Stimulated activated CD8-positive, alpha-beta memory T cell treated with anti-CD3 and anti-CD28 coated beads, Interleukin-12 subunit alpha, Interleukin-12 subunit beta, amount 100 ng/mL, for 1 hour (primary cell): ENCODE measurements around the gene DIS3L2.

Source experiments
- DNase-seq: peaks from one replicate; pipeline ENCODE4 v3.0.0-alpha.2; 2020; ENCODE audit warnings: low read depth

DIS3L2 gene

DNA sequence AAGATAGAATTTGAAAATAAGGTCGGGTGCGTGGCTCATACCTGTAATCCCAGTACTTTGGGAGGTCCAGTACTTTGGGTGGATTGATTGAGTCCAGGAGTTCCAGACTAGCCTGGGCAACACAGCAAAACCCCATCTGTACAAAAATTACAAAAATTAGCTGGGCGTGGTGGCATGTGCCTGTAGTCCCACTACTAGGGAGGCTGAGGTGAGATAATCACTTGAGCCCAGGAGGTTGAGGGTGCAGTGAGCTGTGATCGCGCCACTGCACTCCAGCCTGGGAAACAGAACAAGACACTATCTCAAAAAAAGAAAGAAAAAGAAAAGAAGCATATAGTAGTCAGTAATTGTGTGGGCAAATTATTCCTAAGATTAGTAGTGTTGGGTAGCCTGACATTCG lies 222.8 kb downstream of the DIS3L2 start:
- no peak for DNase-seq

DNA sequence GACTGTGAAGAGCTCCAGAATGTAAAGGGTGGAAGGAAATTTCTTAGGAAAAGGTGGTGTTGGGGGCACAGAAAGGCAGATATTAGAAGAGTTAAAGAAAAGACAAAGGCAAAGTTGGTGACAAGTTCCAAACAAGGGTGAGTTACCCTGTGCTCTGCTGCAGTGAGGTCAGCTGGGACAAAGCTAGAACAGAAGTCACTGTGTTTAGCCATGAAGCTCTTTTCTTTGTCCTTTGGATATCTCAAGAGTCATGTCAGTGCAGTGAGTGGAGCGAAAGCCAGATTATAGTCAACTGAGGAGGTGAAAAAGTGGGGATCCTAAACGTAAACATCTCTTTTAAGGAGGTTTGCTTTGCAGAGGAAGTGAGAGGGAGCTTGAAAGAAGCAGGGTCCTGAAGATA lies 229.3 kb downstream of the DIS3L2 start:
- DNase-seq = no peak

DNA sequence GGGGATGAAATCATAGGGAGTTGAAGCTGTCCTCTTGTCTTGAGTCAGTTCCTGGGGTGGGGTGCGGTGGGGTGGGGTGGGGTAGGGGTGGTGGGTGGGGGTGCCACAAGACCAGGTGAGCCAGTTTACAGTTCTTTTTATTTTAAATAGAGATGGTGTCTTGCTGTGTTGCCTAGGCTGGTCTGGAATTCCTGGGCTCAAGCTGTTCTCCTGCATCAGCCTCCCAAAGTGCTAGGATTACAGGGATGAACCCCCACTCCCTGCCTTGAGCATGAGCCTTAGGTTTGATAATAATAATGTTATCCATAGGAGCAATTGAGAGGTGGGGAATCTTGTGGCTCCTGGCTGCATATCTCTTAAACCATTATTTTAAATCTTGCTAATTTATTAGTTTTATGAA lies 234.0 kb downstream of the DIS3L2 start:
- no peak for DNase-seq

DNA sequence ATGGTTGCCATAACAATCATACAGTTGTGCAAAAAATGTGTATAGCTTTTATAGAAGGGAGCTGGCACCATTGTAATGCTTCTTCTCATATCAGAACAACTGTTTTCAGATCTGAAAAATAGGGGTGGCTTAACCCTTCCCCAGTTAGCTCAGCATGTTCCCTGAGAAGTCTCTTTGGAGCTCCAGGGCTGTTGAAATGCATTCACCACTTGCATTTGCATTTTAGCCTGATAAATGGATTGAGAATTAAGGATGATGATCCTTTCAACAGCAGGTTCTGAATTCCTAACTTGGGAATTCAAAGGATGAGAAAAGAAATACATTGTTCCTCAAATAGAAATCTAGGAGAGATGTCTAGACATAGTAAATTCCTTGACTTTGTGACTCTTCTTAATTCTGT lies 235.3 kb downstream of the DIS3L2 start:
- no peak for DNase-seq

DNA sequence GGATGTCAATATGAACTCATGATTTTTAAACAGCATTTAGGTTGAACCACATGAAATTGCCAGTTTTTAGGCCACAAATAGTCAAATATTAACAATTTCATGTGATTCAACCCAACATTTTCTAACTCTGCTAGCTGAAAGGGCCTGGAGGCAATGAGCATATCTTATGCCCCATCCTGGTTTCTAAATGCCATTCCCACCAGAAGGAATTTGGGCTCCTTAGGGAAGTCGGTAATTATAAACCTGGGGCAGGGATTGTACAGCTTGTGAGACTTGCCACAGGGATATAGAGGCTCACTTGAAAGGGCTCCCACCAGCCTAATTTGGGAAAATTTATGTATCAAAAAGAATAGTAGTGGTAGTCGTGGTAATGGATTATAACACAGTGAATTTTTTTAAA lies 238.7 kb downstream of the DIS3L2 start:
- no peak for DNase-seq

- no peak for DNase-seq
Observed at GRCh38 chr2:232203166-232203891, 241.8 kb downstream of the DIS3L2 start.

DNA sequence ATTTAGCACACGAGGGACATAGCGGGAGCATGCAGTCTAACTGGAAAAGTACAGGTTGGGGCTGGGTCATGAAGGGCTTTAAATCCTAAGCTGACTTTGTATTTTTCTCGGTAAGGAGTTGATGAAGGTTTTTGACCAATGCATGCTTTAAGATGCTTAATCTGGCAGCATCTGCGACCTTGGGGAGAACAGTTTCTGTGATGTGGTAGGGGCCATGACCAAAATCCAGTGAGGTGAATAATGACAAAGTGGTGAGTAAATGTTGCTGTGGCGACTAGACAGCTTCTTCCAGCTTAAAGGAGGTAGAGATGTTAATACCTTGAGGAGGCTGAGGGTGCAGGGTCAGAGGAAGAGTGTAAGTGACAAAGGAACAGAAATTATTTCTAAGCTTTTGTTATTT lies 242.4 kb downstream of the DIS3L2 start:
- DNase-seq = no peak

DNA sequence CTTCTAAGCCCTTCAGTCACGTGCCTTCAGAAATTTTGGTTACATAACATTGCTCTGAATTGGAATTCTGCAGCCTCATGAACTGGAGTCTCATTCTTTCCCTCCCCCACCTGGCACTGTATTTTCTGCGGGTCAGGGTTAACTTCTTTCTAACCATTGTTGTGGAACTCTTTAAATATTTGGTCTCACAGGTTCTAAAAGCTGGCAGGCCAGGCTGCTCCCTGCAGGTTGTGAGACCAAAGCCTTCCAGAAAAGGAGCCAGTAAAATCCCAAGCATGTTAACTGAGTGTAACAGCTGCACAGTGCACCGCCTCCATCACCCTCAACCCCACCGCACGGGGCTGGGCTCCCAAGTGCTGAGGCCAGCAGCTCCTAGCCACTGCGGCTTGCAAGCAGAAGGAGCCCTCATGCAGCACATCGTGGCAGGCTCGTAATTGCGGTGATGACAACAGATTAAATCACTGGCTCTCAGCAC lies 243.0 kb downstream of the DIS3L2 start:
- no peak for DNase-seq

DNA sequence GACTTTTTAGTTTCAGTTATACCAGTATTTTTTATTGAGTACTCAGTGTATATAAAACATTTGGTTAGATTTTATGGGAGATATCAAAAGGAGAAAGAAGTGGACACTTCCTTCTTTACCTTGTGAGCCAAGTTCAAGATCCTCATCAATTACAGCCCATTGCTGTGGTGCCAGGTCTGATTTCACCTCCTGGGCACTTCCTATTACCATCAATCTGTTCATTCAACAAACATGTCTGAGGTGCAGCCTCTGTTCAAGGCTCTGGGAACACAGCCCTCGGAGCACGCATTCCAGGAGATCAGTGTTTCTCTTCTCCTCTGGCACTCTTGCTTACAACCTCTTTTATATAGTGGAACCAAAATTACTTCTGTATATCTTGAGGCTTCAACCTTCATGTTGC lies 245.7 kb downstream of the DIS3L2 start:
- DNase-seq = no peak

DNA sequence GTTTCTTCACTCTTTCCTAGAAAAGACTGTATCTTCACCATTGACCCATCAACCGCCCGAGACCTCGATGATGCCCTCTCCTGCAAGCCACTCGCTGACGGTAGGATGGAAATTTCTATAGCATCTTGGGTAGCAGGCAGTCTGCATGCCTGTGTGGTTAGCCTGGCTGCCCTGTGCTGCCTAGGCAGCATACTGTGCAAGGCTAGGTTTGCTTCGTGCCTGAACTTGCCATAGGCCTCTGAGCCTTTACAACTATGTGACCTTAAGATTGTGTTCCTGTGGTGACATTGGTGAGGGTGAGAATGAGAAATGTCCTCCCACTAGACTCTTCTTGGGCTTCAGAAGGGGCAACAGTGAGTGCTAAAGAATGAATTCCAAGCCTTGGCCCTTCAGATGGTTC lies 248.8 kb downstream of the DIS3L2 start:
- no peak for DNase-seq

DNA sequence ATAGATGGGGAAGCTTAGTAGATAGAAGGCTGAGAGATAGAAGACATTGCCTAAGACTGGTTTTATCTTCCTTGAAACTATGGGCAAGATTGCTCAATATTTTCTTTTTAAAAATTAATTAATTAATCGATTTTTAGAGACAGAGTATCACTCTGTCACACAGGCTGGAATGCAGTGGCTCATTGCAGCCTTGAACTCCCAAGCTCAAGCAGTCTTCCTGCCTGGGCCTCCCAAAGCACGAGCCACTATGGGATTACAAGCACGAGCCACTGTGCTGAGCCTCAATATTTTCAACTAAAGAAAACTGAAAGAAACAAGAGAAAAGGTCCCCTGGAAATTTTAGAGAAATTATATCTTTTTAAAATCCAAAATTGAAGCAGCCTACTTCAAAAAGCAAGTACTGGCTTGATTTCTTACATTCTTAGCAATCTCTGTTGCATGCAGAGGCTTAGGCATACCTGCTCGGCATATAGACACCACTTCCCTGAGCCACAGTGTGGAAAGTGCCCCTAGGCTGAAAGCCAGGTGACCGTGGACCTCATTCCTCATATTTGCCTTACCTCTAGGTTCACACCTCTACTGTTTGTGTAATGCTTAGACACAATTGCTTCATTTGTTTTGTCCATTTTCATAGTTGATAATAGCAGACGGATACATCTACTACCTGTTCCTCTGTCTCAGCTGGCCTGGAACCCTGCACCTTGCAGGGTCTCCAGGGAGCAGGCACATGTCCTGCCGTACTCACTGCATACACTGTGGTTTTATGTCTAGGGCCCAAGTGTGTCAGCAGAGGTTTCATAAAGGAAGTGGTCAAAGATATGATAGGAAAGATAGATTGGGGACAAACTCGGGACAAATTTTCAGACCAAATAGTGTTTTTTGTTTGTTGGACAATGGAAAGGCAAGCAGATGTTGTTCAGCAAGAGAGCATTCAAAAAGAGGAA lies 250.5 kb downstream of the DIS3L2 start:
- no peak for DNase-seq

GRCh38 chr2:232213176-232213575 lies 251.7 kb downstream of the DIS3L2 start:
- no peak for DNase-seq

GRCh38 chr2:232214053-232214452 lies 252.5 kb downstream of the DIS3L2 start:
- no peak for DNase-seq

- no peak for DNase-seq
Observed at GRCh38 chr2:232216028-232216427, 254.5 kb downstream of the DIS3L2 start.

- DNase-seq = no peak
Observed at GRCh38 chr2:232218778-232219495, 257.4 kb downstream of the DIS3L2 start.

- no peak for DNase-seq
Observed at GRCh38 chr2:232219496-232219870, 258.0 kb downstream of the DIS3L2 start.

DNA sequence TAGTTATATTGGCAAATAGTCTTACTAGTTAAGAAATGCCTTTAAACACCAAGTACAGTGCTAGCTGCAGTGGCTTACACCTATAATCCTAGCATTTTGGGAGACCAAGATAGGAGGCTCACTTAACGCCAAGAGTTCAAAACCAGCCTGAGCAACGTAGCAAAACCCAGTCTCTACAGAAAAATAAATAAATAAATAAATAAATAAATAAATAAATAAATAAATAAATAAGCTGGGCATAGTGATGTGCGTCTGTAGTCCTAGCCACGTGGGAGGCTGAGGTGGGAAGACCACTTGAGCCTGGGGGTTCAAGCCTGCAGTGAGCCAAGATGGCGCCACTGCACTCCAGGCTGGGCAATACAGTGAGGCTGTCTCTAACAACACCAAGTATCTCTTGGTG lies 258.4 kb downstream of the DIS3L2 start:
- no peak for DNase-seq

DNA sequence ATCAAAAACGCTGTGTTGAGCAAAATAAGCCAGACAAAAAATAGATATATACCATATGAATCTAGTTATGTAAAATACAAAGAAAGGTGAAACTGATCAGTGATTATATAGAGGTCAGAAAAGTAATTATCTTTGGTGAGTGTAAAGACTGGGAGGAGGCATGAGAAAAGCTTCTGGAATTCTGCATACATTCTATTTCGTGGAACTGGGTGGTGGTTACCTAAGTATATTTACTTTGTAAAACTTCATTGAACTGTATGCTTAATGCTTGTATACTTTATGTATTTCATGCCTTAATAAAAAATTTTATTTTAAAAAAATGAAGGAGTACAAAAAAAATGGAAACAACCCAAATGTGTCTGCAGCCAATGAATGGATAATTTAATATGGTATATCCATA lies 263.9 kb downstream of the DIS3L2 start:
- no peak for DNase-seq

DNA sequence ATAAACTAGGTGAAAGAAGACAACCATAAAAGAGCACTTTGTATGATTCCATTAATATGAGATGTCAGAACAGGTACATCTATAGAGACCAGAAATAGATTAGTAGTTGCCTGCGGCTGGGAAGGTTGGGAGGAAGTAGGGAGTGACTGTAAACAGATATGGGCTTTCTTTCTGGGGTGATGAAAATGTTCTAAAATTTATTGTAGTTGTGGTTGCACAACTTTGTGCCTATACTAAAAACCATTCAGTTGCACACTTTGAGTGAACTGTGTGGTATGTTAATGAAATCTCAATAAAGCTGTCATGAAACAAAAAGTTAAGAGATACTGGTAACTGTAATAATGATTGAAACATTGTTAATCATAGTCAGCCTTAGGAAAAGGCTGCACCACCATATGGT lies 264.4 kb downstream of the DIS3L2 start:
- no peak for DNase-seq

DNA sequence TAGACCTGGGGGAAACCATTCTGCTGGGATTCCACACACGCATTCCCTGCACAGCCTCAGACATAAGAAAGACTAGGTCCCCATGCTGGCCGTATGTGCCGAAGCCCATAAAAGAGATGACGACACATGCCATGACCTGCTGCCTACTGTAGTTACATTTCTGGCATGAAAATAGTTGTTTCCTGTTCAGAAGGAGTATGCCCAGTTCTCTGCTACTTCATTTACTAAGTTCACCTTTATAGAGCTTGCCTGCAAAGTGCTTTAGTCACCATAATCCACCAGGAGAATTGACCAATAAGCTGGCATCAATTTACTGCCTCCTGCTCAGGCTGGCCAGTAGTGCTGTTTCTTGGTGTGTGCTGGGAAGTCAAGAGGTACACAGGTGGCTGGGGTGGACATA lies 266.8 kb downstream of the DIS3L2 start:
- no peak for DNase-seq

- DNase-seq = no peak
Observed at GRCh38 chr2:232228971-232229894, 267.7 kb downstream of the DIS3L2 start.

GRCh38 chr2:232229911-232230310 lies 268.4 kb downstream of the DIS3L2 start:
- no peak for DNase-seq
